K562 (cell line): ENCODE measurements around the gene ABCB9. TPM values are rescaled to one million over a fixed set of nuclear protein-coding genes. Genes with fewer than 3 reads are reported as not detected.

ENCODE experiments used
- BACH1 ChIP-seq: fragments of 200-800 bp; sonication (Bioruptor generic); IDR thresholded peaks from 2 replicates; pipeline ENCODE4 v1.6.1; 2016; ENCODE audit warnings: missing genetic modification characterization, missing compliant biosample characterization
- FOXP1 ChIP-seq: sonication (generic); formaldehyde crosslinking; IDR thresholded peaks from 2 replicates; pipeline ENCODE4 v1.8.0; 2022; ENCODE audit warnings: mild to moderate bottlenecking, missing genetic modification reagents
- HDAC1 ChIP-seq, 2 experiments: fragments of 450-650 bp; IDR thresholded peaks; 2 replicates each; pipeline ENCODE4 v1.6.1; 2016 to 2017; ENCODE audit warnings: inconsistent platforms in 1 of 2, mild to moderate bottlenecking in 1 of 2, moderate library complexity in 1 of 2
- MTF1 ChIP-seq: fragments of 250-450 bp; sonication (Bioruptor Pico); IDR thresholded peaks from 2 replicates; pipeline ENCODE4 v1.9.0; 2021; ENCODE audit warnings: moderate library complexity, mild to moderate bottlenecking, inconsistent platforms, borderline replicate concordance
- MYBL2 ChIP-seq, 2 experiments: fragments of 450-650 bp in 1 of 2; sonication (generic) in 1 of 2; formaldehyde crosslinking in 1 of 2; IDR thresholded peaks; 2 replicates each; pipeline versions ENCODE4 v1.6.1 to v1.8.1; 2017 to 2022; ENCODE audit warnings: borderline replicate concordance in 1 of 2, inconsistent platforms in 1 of 2, low read depth in 1 of 2, mild to moderate bottlenecking in 1 of 2, missing genetic modification reagents in 1 of 2, moderate library complexity in 1 of 2
- SMAD3 ChIP-seq: fragments of 450-650 bp; formaldehyde crosslinking; conservative IDR thresholded peaks from 2 replicates; pipeline ENCODE4 v1.4.0; 2020; ENCODE audit warnings: mild to moderate bottlenecking
- TEAD4 ChIP-seq, 2 experiments: sonication (generic) in 1 of 2; formaldehyde crosslinking in 1 of 2; IDR thresholded peaks; 2 replicates each; pipeline versions ENCODE4 v1.6.1 to v1.8.0; 2012 to 2022; ENCODE audit warnings: borderline replicate concordance in 1 of 2, inconsistent platforms in 1 of 2, low read length in 1 of 2, mild to moderate bottlenecking in 1 of 2, missing genetic modification reagents in 1 of 2
- TFAM ChIP-seq: fragments of 250-450 bp; sonication (Bioruptor Pico); conservative IDR thresholded peaks from 2 replicates; pipeline ENCODE4 v1.5.0; 2021; ENCODE audit warnings: mild to moderate bottlenecking, moderate library complexity
- TOE1 ChIP-seq, 2 experiments: fragments of 450-650 bp in 1 of 2; sonication (generic) in 1 of 2; formaldehyde crosslinking in 1 of 2; IDR thresholded peaks; 2 replicates each; pipeline versions ENCODE4 v1.7.1 to v1.8.0; 2016 to 2022; ENCODE audit warnings: borderline replicate concordance in 2 of 2, mild to moderate bottlenecking in 2 of 2, antibody characterized with exemption in 1 of 2, inconsistent platforms in 1 of 2, low read depth in 1 of 2, missing genetic modification reagents in 1 of 2, moderate library complexity in 1 of 2
- ZNF274 ChIP-seq: IDR thresholded peaks from 2 replicates; pipeline ENCODE4 v1.6.1; 2011; ENCODE audit warnings: low read depth, mild to moderate bottlenecking, low read length, moderate library complexity, borderline replicate concordance
- polyA plus RNA-seq, 8 experiments: library from polyadenylated mRNA; depleted of rRNA in 4 of 8; stranded (reverse) in 5 of 8; unstranded in 3 of 8; fragments of >200 nt; fragmentation: Nextera tagmentation in 2 of 8; fragmentation: Illumina TruSeq in 1 of 8; extraction: Ambion mirVana in 2 of 8; extraction: Trizol in 1 of 8; gene quantifications; 2 replicates each; pipeline versions ENCODE4 v1.2.1 to v1.2.3, GENCODE V29; 2011 to 2014; ENCODE audit warnings: inconsistent platforms in 1 of 8, missing spikeins in 1 of 8
- total RNA-seq, 7 experiments: library from RNA; depleted of rRNA in 6 of 7; stranded (reverse); fragments of >200 nt in 6 of 7; fragmentation: Illumina TruSeq in 2 of 7; extraction: Trizol in 2 of 7; gene quantifications; 2 replicates each; pipeline versions ENCODE4 v1.2.1 to v1.2.3, GENCODE V29; 2011 to 2021; ENCODE audit warnings: low replicate concordance in 1 of 7
- TF ChIP-seq, protein P1 (sequence below): fragments of 450-650 bp; IDR thresholded peaks from 2 replicates; pipeline ENCODE4 v1.6.1; 2016; ENCODE audit warnings: mild to moderate bottlenecking, moderate library complexity

Gene ABCB9
- total and polyA plus RNA-seq, 9 of the 15 experiments (the other 6 are each of a cell fraction or from before 2014, with no cell fraction given) = 0.20 to 12.6 (median 6.2) TPM

DNA sequence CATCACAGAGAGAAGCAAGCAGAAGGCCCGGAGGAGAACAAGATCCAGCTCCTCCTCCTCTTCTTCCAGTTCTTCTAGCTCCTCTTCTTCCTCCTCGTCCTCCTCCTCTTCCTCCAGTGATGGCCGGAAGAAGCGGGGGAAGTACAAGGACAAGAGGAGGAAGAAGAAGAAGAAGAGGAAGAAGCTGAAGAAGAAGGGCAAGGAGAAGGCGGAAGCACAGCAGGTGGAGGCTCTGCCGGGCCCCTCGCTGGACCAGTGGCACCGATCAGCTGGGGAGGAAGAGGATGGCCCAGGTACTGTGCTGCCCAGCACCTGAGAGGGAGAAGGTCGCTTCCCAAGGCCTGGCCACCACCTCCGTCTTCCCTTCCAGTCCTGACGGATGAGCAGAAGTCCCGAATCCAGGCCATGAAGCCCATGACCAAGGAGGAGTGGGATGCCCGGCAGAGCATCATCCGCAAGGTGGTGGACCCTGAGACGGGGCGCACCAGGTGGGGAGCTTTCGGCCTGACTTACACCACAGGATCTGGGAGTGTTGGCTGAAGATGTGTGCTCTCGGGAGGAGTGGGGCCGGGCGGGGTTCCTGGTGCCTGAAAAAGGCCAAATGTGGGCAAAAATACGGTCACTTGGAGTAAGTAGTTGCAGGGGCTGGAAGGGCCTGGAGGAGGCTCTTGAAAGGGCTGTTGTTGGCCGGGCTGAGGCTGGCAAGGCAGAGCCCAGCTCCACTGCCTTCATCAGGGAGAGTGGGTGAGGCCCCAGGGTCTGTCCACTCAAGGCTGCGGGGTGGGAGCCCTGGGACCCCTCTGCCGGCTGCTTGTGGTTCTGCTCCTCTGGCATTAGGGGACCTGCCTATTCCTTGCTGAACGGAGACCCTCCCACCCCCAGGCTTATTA, 15.6 kb upstream of the ABCB9 start (continued):
- TF ChIP-seq, protein P1, sequence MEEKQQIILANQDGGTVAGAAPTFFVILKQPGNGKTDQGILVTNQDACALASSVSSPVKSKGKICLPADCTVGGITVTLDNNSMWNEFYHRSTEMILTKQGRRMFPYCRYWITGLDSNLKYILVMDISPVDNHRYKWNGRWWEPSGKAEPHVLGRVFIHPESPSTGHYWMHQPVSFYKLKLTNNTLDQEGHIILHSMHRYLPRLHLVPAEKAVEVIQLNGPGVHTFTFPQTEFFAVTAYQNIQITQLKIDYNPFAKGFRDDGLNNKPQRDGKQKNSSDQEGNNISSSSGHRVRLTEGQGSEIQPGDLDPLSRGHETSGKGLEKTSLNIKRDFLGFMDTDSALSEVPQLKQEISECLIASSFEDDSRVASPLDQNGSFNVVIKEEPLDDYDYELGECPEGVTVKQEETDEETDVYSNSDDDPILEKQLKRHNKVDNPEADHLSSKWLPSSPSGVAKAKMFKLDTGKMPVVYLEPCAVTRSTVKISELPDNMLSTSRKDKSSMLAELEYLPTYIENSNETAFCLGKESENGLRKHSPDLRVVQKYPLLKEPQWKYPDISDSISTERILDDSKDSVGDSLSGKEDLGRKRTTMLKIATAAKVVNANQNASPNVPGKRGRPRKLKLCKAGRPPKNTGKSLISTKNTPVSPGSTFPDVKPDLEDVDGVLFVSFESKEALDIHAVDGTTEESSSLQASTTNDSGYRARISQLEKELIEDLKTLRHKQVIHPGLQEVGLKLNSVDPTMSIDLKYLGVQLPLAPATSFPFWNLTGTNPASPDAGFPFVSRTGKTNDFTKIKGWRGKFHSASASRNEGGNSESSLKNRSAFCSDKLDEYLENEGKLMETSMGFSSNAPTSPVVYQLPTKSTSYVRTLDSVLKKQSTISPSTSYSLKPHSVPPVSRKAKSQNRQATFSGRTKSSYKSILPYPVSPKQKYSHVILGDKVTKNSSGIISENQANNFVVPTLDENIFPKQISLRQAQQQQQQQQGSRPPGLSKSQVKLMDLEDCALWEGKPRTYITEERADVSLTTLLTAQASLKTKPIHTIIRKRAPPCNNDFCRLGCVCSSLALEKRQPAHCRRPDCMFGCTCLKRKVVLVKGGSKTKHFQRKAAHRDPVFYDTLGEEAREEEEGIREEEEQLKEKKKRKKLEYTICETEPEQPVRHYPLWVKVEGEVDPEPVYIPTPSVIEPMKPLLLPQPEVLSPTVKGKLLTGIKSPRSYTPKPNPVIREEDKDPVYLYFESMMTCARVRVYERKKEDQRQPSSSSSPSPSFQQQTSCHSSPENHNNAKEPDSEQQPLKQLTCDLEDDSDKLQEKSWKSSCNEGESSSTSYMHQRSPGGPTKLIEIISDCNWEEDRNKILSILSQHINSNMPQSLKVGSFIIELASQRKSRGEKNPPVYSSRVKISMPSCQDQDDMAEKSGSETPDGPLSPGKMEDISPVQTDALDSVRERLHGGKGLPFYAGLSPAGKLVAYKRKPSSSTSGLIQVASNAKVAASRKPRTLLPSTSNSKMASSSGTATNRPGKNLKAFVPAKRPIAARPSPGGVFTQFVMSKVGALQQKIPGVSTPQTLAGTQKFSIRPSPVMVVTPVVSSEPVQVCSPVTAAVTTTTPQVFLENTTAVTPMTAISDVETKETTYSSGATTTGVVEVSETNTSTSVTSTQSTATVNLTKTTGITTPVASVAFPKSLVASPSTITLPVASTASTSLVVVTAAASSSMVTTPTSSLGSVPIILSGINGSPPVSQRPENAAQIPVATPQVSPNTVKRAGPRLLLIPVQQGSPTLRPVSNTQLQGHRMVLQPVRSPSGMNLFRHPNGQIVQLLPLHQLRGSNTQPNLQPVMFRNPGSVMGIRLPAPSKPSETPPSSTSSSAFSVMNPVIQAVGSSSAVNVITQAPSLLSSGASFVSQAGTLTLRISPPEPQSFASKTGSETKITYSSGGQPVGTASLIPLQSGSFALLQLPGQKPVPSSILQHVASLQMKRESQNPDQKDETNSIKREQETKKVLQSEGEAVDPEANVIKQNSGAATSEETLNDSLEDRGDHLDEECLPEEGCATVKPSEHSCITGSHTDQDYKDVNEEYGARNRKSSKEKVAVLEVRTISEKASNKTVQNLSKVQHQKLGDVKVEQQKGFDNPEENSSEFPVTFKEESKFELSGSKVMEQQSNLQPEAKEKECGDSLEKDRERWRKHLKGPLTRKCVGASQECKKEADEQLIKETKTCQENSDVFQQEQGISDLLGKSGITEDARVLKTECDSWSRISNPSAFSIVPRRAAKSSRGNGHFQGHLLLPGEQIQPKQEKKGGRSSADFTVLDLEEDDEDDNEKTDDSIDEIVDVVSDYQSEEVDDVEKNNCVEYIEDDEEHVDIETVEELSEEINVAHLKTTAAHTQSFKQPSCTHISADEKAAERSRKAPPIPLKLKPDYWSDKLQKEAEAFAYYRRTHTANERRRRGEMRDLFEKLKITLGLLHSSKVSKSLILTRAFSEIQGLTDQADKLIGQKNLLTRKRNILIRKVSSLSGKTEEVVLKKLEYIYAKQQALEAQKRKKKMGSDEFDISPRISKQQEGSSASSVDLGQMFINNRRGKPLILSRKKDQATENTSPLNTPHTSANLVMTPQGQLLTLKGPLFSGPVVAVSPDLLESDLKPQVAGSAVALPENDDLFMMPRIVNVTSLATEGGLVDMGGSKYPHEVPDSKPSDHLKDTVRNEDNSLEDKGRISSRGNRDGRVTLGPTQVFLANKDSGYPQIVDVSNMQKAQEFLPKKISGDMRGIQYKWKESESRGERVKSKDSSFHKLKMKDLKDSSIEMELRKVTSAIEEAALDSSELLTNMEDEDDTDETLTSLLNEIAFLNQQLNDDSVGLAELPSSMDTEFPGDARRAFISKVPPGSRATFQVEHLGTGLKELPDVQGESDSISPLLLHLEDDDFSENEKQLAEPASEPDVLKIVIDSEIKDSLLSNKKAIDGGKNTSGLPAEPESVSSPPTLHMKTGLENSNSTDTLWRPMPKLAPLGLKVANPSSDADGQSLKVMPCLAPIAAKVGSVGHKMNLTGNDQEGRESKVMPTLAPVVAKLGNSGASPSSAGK = no peak
- TF ChIP-seq TOE1 (IDR thresholded peaks at IDR 0.05; ENCODE audit: borderline replicate concordance) (no peak), TOE1 (CRISPR knock-in tag; IDR thresholded peaks at IDR 0.05; ENCODE audit: borderline replicate concordance, low read depth) (no peak), TFAM (CRISPR knock-in tag) (no peak), ZNF274 (no peak), SMAD3 (CRISPR knock-in tag) (no peak), BACH1 (tag) (no peak), MTF1 (CRISPR knock-in tag) (no peak), MYBL2 (IDR thresholded peaks at IDR 0.05; ENCODE audit: low read depth) (no peak), MYBL2 (CRISPR knock-in tag; IDR thresholded peaks at IDR 0.05; ENCODE audit: borderline replicate concordance) (no peak), HDAC1 (IDR thresholded peaks at IDR 0.05) (no peak), TEAD4 (IDR thresholded peaks at IDR 0.05; ENCODE audit: low read length) (no peak), TEAD4 (CRISPR knock-in tag; IDR thresholded peaks at IDR 0.05; ENCODE audit: borderline replicate concordance) (no peak), FOXP1 (CRISPR knock-in tag) (no peak)
- TF ChIP-seq, all 486 proteins: peak for 6
